ENCODE data around the gene ADAT3.
A peak's percentile ranks its signal among the peaks of the same experiment; 100 is the strongest.

Gene ADAT3

GRCh38 chr19:1862068-1862423 lies 43.2 kb upstream of the ADAT3 start:
- peak overlapping the region; percentile 94 for H3K4me2 ChIP-seq (ENCODE audit: low read length)
- no peaks in the 10 kb centered on the region for H3K36me3 ChIP-seq (ENCODE audit: insufficient read depth, low read length)
- peak overlapping the region; percentile 88 for H3K9ac ChIP-seq (ENCODE audit: low read depth, low read length)
- no peaks in the 10 kb centered on the region for H3K9me3 ChIP-seq (replicated peaks; ENCODE audit: low read length)
- no peaks in the 10 kb centered on the region for H3K27me3 ChIP-seq (ENCODE audit: control insufficient read depth, insufficient read depth, low read length)
- peak overlapping the region; percentile 99 for H3K4me3 ChIP-seq (ENCODE audit: low read length)
- H3K4me1 ChIP-seq (ENCODE audit: control insufficient read depth, insufficient read depth, low read length): peaks cover 45% of the 10 kb centered on the region

GRCh38 chr19:1862424-1863327 lies 42.5 kb upstream of the ADAT3 start:
- H3K36me3 ChIP-seq (ENCODE audit: insufficient read depth, low read length): no peaks in the 10 kb centered on the region
- no peaks in the 10 kb centered on the region for H3K27me3 ChIP-seq (ENCODE audit: control insufficient read depth, insufficient read depth, low read length)
- H3K4me2 ChIP-seq (ENCODE audit: low read length): peak overlapping the region; percentile 94
- no peaks in the 10 kb centered on the region for H3K9me3 ChIP-seq (replicated peaks; ENCODE audit: low read length)
- peak overlapping the region; percentile 99 for H3K4me3 ChIP-seq (ENCODE audit: low read length)
- H3K4me1 ChIP-seq (ENCODE audit: control insufficient read depth, insufficient read depth, low read length): peaks cover 39% of the 10 kb centered on the region
- peak overlapping the region; percentile 88 for H3K9ac ChIP-seq (ENCODE audit: low read depth, low read length)

- H3K4me2 ChIP-seq (ENCODE audit: low read length): peak within 1 kb of the TSS; percentile 94
- peaks cover 33% of the 10 kb centered on the region for H3K4me1 ChIP-seq (ENCODE audit: control insufficient read depth, insufficient read depth, low read length)
- peak within 1 kb of the TSS; percentile 99 for H3K4me3 ChIP-seq (ENCODE audit: low read length)
- H3K36me3 ChIP-seq (ENCODE audit: insufficient read depth, low read length): no peaks in the 10 kb centered on the region
- H3K9me3 ChIP-seq (replicated peaks; ENCODE audit: low read length): no peaks in the 10 kb centered on the region
- H3K27me3 ChIP-seq (ENCODE audit: control insufficient read depth, insufficient read depth, low read length): no peaks in the 10 kb centered on the region
- H3K9ac ChIP-seq (ENCODE audit: low read depth, low read length): peak within 1 kb of the TSS; percentile 92
Measured at GRCh38 chr19:1863328-1863637, 41.9 kb upstream of the ADAT3 start, which contains the start of gene KLF16. KLF16 (minus strand) TSS chr19:1863579; CDS start chr19:1863497, 82 bp downstream.

GRCh38 chr19:1863638-1864479 lies 41.3 kb upstream of the ADAT3 start:
- Histone ChIP-seq H3K4me2 (ENCODE audit: low read length) (peak overlapping the region; percentile 93), H3K4me1 (ENCODE audit: control insufficient read depth, insufficient read depth, low read length) (peaks cover 32% of the 10 kb centered on the region), H3K9ac (ENCODE audit: low read depth, low read length) (peak overlapping the region; percentile 92), H3K27me3 (ENCODE audit: control insufficient read depth, insufficient read depth, low read length) (no peaks in the 10 kb centered on the region), H3K4me3 (ENCODE audit: low read length) (peak overlapping the region; percentile 99), H3K36me3 (ENCODE audit: insufficient read depth, low read length) (no peaks in the 10 kb centered on the region), H3K9me3 (replicated peaks; ENCODE audit: low read length) (no peaks in the 10 kb centered on the region)

GRCh38 chr19:1864480-1865171 lies 40.6 kb upstream of the ADAT3 start:
- no peaks in the 10 kb centered on the region for H3K9me3 ChIP-seq (replicated peaks; ENCODE audit: low read length)
- H3K36me3 ChIP-seq (ENCODE audit: insufficient read depth, low read length): no peaks in the 10 kb centered on the region
- peak overlapping the region; percentile 92 for H3K9ac ChIP-seq (ENCODE audit: low read depth, low read length)
- no peaks in the 10 kb centered on the region for H3K27me3 ChIP-seq (ENCODE audit: control insufficient read depth, insufficient read depth, low read length)
- peak overlapping the region; percentile 93 for H3K4me2 ChIP-seq (ENCODE audit: low read length)
- peak overlapping the region; percentile 85 for H3K4me3 ChIP-seq (ENCODE audit: low read length)
- H3K4me1 ChIP-seq (ENCODE audit: control insufficient read depth, insufficient read depth, low read length): peaks cover 25% of the 10 kb centered on the region

- peak overlapping the region; percentile 93 for H3K4me2 ChIP-seq (ENCODE audit: low read length)
- H3K36me3 ChIP-seq (ENCODE audit: insufficient read depth, low read length): no peaks in the 10 kb centered on the region
- no peaks in the 10 kb centered on the region for H3K27me3 ChIP-seq (ENCODE audit: control insufficient read depth, insufficient read depth, low read length)
- peak overlapping the region; percentile 92 for H3K9ac ChIP-seq (ENCODE audit: low read depth, low read length)
- H3K4me1 ChIP-seq (ENCODE audit: control insufficient read depth, insufficient read depth, low read length): peaks cover 17% of the 10 kb centered on the region
- H3K4me3 ChIP-seq (ENCODE audit: low read length): peak overlapping the region; percentile 85
- no peaks in the 10 kb centered on the region for H3K9me3 ChIP-seq (replicated peaks; ENCODE audit: low read length)
Measured at GRCh38 chr19:1865172-1866010, 39.8 kb upstream of the ADAT3 start.

GRCh38 chr19:1866693-1867348 lies 38.4 kb upstream of the ADAT3 start:
- H3K4me1 ChIP-seq (ENCODE audit: control insufficient read depth, insufficient read depth, low read length): peaks cover 4% of the 10 kb centered on the region
- H3K9ac ChIP-seq (ENCODE audit: low read depth, low read length): no peak overlapping the region
- H3K4me2 ChIP-seq (ENCODE audit: low read length): no peak overlapping the region
- H3K27me3 ChIP-seq (ENCODE audit: control insufficient read depth, insufficient read depth, low read length): no peaks in the 10 kb centered on the region
- no peak overlapping the region for H3K4me3 ChIP-seq (ENCODE audit: low read length)
- H3K9me3 ChIP-seq (replicated peaks; ENCODE audit: low read length): no peaks in the 10 kb centered on the region
- H3K36me3 ChIP-seq (ENCODE audit: insufficient read depth, low read length): peaks cover 6% of the 10 kb centered on the region

GRCh38 chr19:1867349-1867724 lies 37.9 kb upstream of the ADAT3 start:
- H3K36me3 ChIP-seq (ENCODE audit: insufficient read depth, low read length): peaks cover 6% of the 10 kb centered on the region
- no peaks in the 10 kb centered on the region for H3K9me3 ChIP-seq (replicated peaks; ENCODE audit: low read length)
- H3K4me3 ChIP-seq (ENCODE audit: low read length): no peak overlapping the region
- H3K4me2 ChIP-seq (ENCODE audit: low read length): no peak overlapping the region
- peaks cover 4% of the 10 kb centered on the region for H3K4me1 ChIP-seq (ENCODE audit: control insufficient read depth, insufficient read depth, low read length)
- H3K27me3 ChIP-seq (ENCODE audit: control insufficient read depth, insufficient read depth, low read length): no peaks in the 10 kb centered on the region
- H3K9ac ChIP-seq (ENCODE audit: low read depth, low read length): no peak overlapping the region

GRCh38 chr19:1868971-1869370 lies 36.2 kb upstream of the ADAT3 start:
- Histone ChIP-seq H3K9ac (ENCODE audit: low read depth, low read length) (no peak overlapping the region), H3K36me3 (ENCODE audit: insufficient read depth, low read length) (peaks cover 6% of the 10 kb centered on the region), H3K9me3 (replicated peaks; ENCODE audit: low read length) (no peaks in the 10 kb centered on the region), H3K4me1 (ENCODE audit: control insufficient read depth, insufficient read depth, low read length) (peaks cover 17% of the 10 kb centered on the region), H3K4me3 (ENCODE audit: low read length) (no peak overlapping the region), H3K4me2 (ENCODE audit: low read length) (no peak overlapping the region), H3K27me3 (ENCODE audit: control insufficient read depth, insufficient read depth, low read length) (no peaks in the 10 kb centered on the region)

GRCh38 chr19:1871140-1871597 lies 34.0 kb upstream of the ADAT3 start:
- Histone ChIP-seq H3K4me2 (ENCODE audit: low read length) (no peak overlapping the region), H3K4me3 (ENCODE audit: low read length) (no peak overlapping the region), H3K9me3 (replicated peaks; ENCODE audit: low read length) (no peaks in the 10 kb centered on the region), H3K36me3 (ENCODE audit: insufficient read depth, low read length) (peaks cover 6% of the 10 kb centered on the region), H3K9ac (ENCODE audit: low read depth, low read length) (no peak overlapping the region), H3K4me1 (ENCODE audit: control insufficient read depth, insufficient read depth, low read length) (peaks cover 19% of the 10 kb centered on the region), H3K27me3 (ENCODE audit: control insufficient read depth, insufficient read depth, low read length) (no peaks in the 10 kb centered on the region)

Data from skeletal muscle satellite cell (primary cell).